HepG2 (cell line): ENCODE measurements around the gene FPGS. TPM values are rescaled to one million over a fixed set of nuclear protein-coding genes. Genes with fewer than 3 reads are reported as not detected.
A peak's percentile ranks its signal among the peaks of the same experiment; 100 is the strongest.

Experiments
- ATAC-seq: fragments of 200-7000 bp; cut with Tn5 transposase; 3 replicates; pipeline ENCODE4 v1.9.1; 2020; ENCODE audit warnings: mild to moderate bottlenecking, moderate library complexity
- BruUV-seq: library from RNA; stranded (reverse); fragments of 400-500 nt; replicated peaks from 2 replicates; lab custom pipeline; 2021; lab: Mats Ljungman, UMichigan
- CTCF ChIA-PET: fragments of 300-600 bp; formaldehyde crosslinking; extraction: SDS; loops from one replicate; lab custom pipeline; 2021; ENCODE audit warnings: low total read pairs, inconsistent platforms, low intra/inter-chr PET ratio; lab: Yijun Ruan, JAX
- POLR2A ChIA-PET: fragments of 350-600 bp; sonication (Branson Sonifier 250); formaldehyde crosslinking; loops from one replicate; lab custom pipeline; 2020; ENCODE audit warnings: antibody characterized with exemption, inconsistent platforms; lab: Yijun Ruan, JAX
- DNase-seq: peaks from one replicate; pipeline ENCODE4 v3.0.0-alpha.2; 2015; ENCODE audit warnings: low spot score
- FAIRE-seq: peaks from 3 replicates; lab custom pipeline; 2011; peaks lifted over from hg19 to GRCh38; lab: Jason Lieb, UNC
- H2AFZ ChIP-seq: one replicate; pipeline ENCODE4 v1.6.1; 2011; ENCODE audit warnings: low read length, inconsistent platforms
- H3K27ac ChIP-seq: fragments of 300-600 bp; 3 replicates; pipeline ENCODE4 v1.8.0; 2011; ENCODE audit warnings: mixed run types, mild to moderate bottlenecking, mixed read lengths, low read length, inconsistent platforms; ENCODE audit not compliant: insufficient read depth; ENCODE audit errors: extremely low read length
- H3K27me3 ChIP-seq, 2 experiments: fragments of 200-600 bp in 1 of 2; 2 replicates in 1 of 2; 3 replicates in 1 of 2; pipeline versions ENCODE4 v1.6.0 to v1.8.0; 2011; ENCODE audit warnings: low read length in 2 of 2, mild to moderate bottlenecking in 2 of 2, moderate library complexity in 2 of 2, inconsistent platforms in 1 of 2; ENCODE audit not compliant: insufficient read depth in 2 of 2, control insufficient read depth in 1 of 2
- H3K36me3 ChIP-seq, 2 experiments: fragments of 200-600 bp in 1 of 2; replicated peaks in 1 of 2; 2 replicates in 1 of 2; 3 replicates in 1 of 2; pipeline versions ENCODE4 v1.5.1 to v1.8.0; 2011; ENCODE audit warnings: low read length in 2 of 2, inconsistent platforms in 1 of 2; ENCODE audit not compliant: insufficient read depth in 2 of 2, control insufficient read depth in 1 of 2
- H3K4me1 ChIP-seq: 2 replicates; pipeline ENCODE4 v1.5.1; 2012; ENCODE audit warnings: low read length, inconsistent platforms; ENCODE audit not compliant: insufficient read depth
- H3K4me2 ChIP-seq: 2 replicates; pipeline ENCODE4 v1.6.0; 2011; ENCODE audit warnings: low read depth, low read length, inconsistent platforms
- H3K4me3 ChIP-seq, 3 experiments: fragments of 200-600 bp in 1 of 3; sonication (generic), shearing (Covaris generic) in 1 of 3; replicated peaks in 1 of 3; 2 replicates each; pipeline ENCODE4 v1.5.1; 2011 to 2016; ENCODE audit warnings: low read length in 3 of 3, inconsistent platforms in 2 of 3, low read depth in 2 of 3, mild to moderate bottlenecking in 2 of 3, control low read depth in 1 of 3, mixed read lengths in 1 of 3; ENCODE audit not compliant: insufficient read depth in 1 of 3
- H3K79me2 ChIP-seq: one replicate; pipeline ENCODE4 v1.6.1; 2011; ENCODE audit warnings: low read length, inconsistent platforms; ENCODE audit not compliant: insufficient read depth
- H3K9ac ChIP-seq: 2 replicates; pipeline ENCODE4 v1.6.0; 2011; ENCODE audit warnings: mild to moderate bottlenecking, low read depth, low read length, inconsistent platforms; ENCODE audit not compliant: insufficient read depth
- H3K9me3 ChIP-seq: 2 replicates; pipeline ENCODE4 v1.5.1; 2012; ENCODE audit warnings: mild to moderate bottlenecking, low read length
- H4K20me1 ChIP-seq: 2 replicates; pipeline ENCODE4 v1.6.0; 2011; ENCODE audit warnings: inconsistent platforms, mild to moderate bottlenecking, low read length, moderate library complexity; ENCODE audit not compliant: insufficient read depth
- HNRNPLL ChIP-seq: fragments of 200-400 bp; formaldehyde crosslinking; IDR thresholded peaks from 2 replicates; pipeline ENCODE4 v1.6.1; 2017; ENCODE audit warnings: mild to moderate bottlenecking, low read depth, low read length; ENCODE audit not compliant: poor library complexity, severe bottlenecking
- MTF1 ChIP-seq: sonication (generic); formaldehyde crosslinking; IDR thresholded peaks from 2 replicates; pipeline ENCODE4 v1.5.0; 2020; ENCODE audit warnings: missing genetic modification reagents
- PLRG1 ChIP-seq: fragments of 450-650 bp; conservative IDR thresholded peaks from 2 replicates; pipeline ENCODE4 v1.6.1; 2016
- UBTF ChIP-seq: sonication (generic); formaldehyde crosslinking; IDR thresholded peaks from 2 replicates; pipeline ENCODE4 v1.4.0; 2020; ENCODE audit warnings: mild to moderate bottlenecking, missing genetic modification reagents
- ZBTB7A ChIP-seq: sonication (generic); formaldehyde crosslinking; IDR thresholded peaks from 2 replicates; pipeline ENCODE4 v1.8.0; 2022; ENCODE audit warnings: mild to moderate bottlenecking, missing genetic modification reagents
- ZMYM3 ChIP-seq: sonication (generic); formaldehyde crosslinking; IDR thresholded peaks from 2 replicates; pipeline ENCODE4 v1.5.1; 2020; ENCODE audit warnings: mild to moderate bottlenecking, missing genetic modification reagents
- ZNF768 ChIP-seq: sonication (generic); formaldehyde crosslinking; IDR thresholded peaks from 2 replicates; pipeline ENCODE4 v1.4.0; 2020; ENCODE audit warnings: missing genetic modification reagents
- WGBS: methylation state at CpG from one replicate; pipeline ENCODE4 v1.1.6; 2017; ENCODE audit warnings: low lambda C conversion rate; 5-methylcytosine and 5-hydroxymethylcytosine counted together
- in situ Hi-C: cut with HindIII; loops from 2 replicates; pipeline ENCODE4 v1.10.0; 2017; ENCODE audit warnings: low pct_unique_long_range_greater_than_20kb; ENCODE audit not compliant: extremely low pct_ligation_motif_present
- intact Hi-C: fragments of 100-400 bp; cut with micrococcal nuclease; formaldehyde crosslinking; loops from one replicate; pipeline ENCODE4 v1.10.0; 2022; ENCODE audit not compliant: unreplicated experiment
- polyA plus RNA-seq, 8 experiments: library from polyadenylated mRNA; depleted of rRNA in 3 of 8; stranded (reverse) in 7 of 8; unstranded in 1 of 8; fragments of >200 nt; fragmentation: Illumina TruSeq in 4 of 8; extraction: Trizol in 4 of 8; gene quantifications; 2 replicates each; pipeline versions ENCODE4 v1.2.1 to v1.2.3, GENCODE V29; 2011 to 2016; ENCODE audit warnings: low read depth in 4 of 8, missing spikeins in 1 of 8, mixed read lengths in 1 of 8; ENCODE audit not compliant: insufficient read depth in 1 of 8
- total RNA-seq, 5 experiments: library from RNA; depleted of rRNA; stranded (reverse); fragments of >200 nt; fragmentation: Illumina TruSeq; extraction: Trizol; gene quantifications; 2 replicates each; pipeline ENCODE4 v1.2.3, GENCODE V29; 2016; ENCODE audit warnings: low read depth in 1 of 5
- TF ChIP-seq, protein P1 (sequence below): sonication (generic); formaldehyde crosslinking; IDR thresholded peaks from 2 replicates; pipeline ENCODE4 v1.5.1; 2020; ENCODE audit warnings: mild to moderate bottlenecking, missing genetic modification reagents, moderate library complexity
- TF ChIP-seq, protein P2 (sequence below): sonication (generic); formaldehyde crosslinking; IDR thresholded peaks from 2 replicates; pipeline ENCODE4 v1.4.0; 2020; ENCODE audit warnings: missing genetic modification reagents, borderline replicate concordance
- TF ChIP-seq, protein P3 (sequence below): sonication (generic); formaldehyde crosslinking; IDR thresholded peaks from 2 replicates; pipeline ENCODE4 v1.8.0; 2022; ENCODE audit warnings: mild to moderate bottlenecking, missing genetic modification reagents, moderate library complexity

Gene FPGS
- total and polyA plus RNA-seq, 2 of the 13 experiments (the other 11 are each of a cell fraction or from before 2014, with no cell fraction given), result 35.6 to 36.8 TPM

- no peak for FAIRE-seq
- Histone ChIP-seq H3K4me3 (no peak overlapping the region), H3K36me3 (no peaks in the 10 kb centered on the region), H3K4me2 (peak overlapping the region; percentile 35), H3K79me2 (no peaks in the 10 kb centered on the region), H3K9me3 (no peaks in the 10 kb centered on the region), H2AFZ (no peak overlapping the region), H3K4me1 (peaks cover 30% of the 10 kb centered on the region), H4K20me1 (no peaks in the 10 kb centered on the region), H3K9ac (no peak overlapping the region), H3K27me3 (peaks cover 1 to 39% of the 10 kb centered on the region in 2 experiments; a peak in 3 of 5 replicates), H3K27ac (no peak overlapping the region)
- 20% methylated on average over 10 of the region's 20 CpGs for WGBS
- intact Hi-C loops, result no loop called here
- ChIA-PET CTCF (no interaction called here), POLR2A (no interaction called here)
- in situ Hi-C loops, result loop anchor here (5.0 kb wide), 1 partner anchor 43 kb away; the partner anchor contains the start of gene TOR2A
- peak; percentile 78 for ATAC-seq
- BruUV-seq, result no TSS peak
- peak; percentile 25 for DNase-seq
- TF ChIP-seq, protein P1, sequence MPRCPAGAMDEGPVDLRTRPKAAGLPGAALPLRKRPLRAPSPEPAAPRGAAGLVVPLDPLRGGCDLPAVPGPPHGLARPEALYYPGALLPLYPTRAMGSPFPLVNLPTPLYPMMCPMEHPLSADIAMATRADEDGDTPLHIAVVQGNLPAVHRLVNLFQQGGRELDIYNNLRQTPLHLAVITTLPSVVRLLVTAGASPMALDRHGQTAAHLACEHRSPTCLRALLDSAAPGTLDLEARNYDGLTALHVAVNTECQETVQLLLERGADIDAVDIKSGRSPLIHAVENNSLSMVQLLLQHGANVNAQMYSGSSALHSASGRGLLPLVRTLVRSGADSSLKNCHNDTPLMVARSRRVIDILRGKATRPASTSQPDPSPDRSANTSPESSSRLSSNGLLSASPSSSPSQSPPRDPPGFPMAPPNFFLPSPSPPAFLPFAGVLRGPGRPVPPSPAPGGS (CRISPR knock-in tag), result no peak
- peak; percentile 18 for TF ChIP-seq HNRNPLL
- TF ChIP-seq PLRG1, result no peak
- TF ChIP-seq, protein P2, sequence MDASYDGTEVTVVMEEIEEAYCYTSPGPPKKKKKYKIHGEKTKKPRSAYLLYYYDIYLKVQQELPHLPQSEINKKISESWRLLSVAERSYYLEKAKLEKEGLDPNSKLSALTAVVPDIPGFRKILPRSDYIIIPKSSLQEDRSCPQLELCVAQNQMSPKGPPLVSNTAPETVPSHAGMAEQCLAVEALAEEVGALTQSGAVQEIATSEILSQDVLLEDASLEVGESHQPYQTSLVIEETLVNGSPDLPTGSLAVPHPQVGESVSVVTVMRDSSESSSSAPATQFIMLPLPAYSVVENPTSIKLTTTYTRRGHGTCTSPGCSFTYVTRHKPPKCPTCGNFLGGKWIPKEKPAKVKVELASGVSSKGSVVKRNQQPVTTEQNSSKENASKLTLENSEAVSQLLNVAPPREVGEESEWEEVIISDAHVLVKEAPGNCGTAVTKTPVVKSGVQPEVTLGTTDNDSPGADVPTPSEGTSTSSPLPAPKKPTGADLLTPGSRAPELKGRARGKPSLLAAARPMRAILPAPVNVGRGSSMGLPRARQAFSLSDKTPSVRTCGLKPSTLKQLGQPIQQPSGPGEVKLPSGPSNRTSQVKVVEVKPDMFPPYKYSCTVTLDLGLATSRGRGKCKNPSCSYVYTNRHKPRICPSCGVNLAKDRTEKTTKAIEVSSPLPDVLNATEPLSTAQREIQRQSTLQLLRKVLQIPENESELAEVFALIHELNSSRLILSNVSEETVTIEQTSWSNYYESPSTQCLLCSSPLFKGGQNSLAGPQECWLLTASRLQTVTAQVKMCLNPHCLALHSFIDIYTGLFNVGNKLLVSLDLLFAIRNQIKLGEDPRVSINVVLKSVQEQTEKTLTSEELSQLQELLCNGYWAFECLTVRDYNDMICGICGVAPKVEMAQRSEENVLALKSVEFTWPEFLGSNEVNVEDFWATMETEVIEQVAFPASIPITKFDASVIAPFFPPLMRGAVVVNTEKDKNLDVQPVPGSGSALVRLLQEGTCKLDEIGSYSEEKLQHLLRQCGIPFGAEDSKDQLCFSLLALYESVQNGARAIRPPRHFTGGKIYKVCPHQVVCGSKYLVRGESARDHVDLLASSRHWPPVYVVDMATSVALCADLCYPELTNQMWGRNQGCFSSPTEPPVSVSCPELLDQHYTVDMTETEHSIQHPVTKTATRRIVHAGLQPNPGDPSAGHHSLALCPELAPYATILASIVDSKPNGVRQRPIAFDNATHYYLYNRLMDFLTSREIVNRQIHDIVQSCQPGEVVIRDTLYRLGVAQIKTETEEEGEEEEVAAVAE, result no peak
- TF ChIP-seq MTF1 (CRISPR knock-in tag), result no peak
- peak; percentile 98 for TF ChIP-seq ZNF768
- 0 out of 2 replicates have a peak, but pooled peaks have one; percentile 40 for TF ChIP-seq UBTF (CRISPR knock-in tag)
- no peak for TF ChIP-seq ZBTB7A (CRISPR knock-in tag)
- TF ChIP-seq, protein P3, sequence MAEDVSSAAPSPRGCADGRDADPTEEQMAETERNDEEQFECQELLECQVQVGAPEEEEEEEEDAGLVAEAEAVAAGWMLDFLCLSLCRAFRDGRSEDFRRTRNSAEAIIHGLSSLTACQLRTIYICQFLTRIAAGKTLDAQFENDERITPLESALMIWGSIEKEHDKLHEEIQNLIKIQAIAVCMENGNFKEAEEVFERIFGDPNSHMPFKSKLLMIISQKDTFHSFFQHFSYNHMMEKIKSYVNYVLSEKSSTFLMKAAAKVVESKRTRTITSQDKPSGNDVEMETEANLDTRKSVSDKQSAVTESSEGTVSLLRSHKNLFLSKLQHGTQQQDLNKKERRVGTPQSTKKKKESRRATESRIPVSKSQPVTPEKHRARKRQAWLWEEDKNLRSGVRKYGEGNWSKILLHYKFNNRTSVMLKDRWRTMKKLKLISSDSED (CRISPR knock-in tag), result no peak
- TF ChIP-seq ZMYM3 (CRISPR knock-in tag), result peak; percentile 72
Observed at GRCh38 chr9:127780126-127780885, 22.4 kb upstream of the FPGS start.
